ENCODE measurements around the gene PASK.

DNA sequence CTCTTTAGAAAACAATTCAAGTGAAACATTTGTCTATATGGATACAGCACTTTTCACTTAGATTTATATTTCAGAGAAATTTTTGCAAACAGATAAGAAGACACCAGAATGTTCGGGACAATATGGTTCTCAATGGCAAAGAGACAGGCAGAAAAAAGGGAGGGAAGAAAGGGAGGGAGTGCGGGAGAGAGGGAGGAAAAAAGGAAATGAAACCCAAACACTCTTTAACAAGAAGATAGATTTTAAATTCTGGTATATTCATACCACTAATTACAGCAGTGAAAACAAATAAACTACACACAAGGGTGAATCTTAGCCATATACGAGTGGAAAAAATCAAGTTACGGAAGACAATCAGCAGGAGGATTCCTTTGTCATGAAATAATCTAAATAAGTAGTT lies 3.0 kb downstream of the PASK start:
- TF ChIP-seq, protein P1, sequence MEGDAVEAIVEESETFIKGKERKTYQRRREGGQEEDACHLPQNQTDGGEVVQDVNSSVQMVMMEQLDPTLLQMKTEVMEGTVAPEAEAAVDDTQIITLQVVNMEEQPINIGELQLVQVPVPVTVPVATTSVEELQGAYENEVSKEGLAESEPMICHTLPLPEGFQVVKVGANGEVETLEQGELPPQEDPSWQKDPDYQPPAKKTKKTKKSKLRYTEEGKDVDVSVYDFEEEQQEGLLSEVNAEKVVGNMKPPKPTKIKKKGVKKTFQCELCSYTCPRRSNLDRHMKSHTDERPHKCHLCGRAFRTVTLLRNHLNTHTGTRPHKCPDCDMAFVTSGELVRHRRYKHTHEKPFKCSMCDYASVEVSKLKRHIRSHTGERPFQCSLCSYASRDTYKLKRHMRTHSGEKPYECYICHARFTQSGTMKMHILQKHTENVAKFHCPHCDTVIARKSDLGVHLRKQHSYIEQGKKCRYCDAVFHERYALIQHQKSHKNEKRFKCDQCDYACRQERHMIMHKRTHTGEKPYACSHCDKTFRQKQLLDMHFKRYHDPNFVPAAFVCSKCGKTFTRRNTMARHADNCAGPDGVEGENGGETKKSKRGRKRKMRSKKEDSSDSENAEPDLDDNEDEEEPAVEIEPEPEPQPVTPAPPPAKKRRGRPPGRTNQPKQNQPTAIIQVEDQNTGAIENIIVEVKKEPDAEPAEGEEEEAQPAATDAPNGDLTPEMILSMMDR (IDR thresholded peaks at IDR 0.05): no peak
- no peak for TF ChIP-seq POLR2AphosphoS5 (IDR thresholded peaks at IDR 0.05)

Measured in gastroesophageal sphincter (tissue), 3 donors.